ENCODE results near the gene CACNA1C. TPM values are rescaled to one million over a fixed set of nuclear protein-coding genes. Genes with fewer than 3 reads are reported as not detected.

CACNA1C gene
- total RNA-seq, 1 donor from 2014 or later, result 102 TPM

GRCh38 chr12:2642176-2642892, 589.5 kb downstream of the CACNA1C start:
- no peak overlapping the region for H3K4me3 ChIP-seq
- TF ChIP-seq CTCF (IDR thresholded peaks at IDR 0.05), result no peak
- intact Hi-C loops (cut with DNase I), result no loop called here
- H3K36me3 ChIP-seq, result peaks cover 0 to 23% of the 10 kb centered on the region in 2 donors
- H3K27ac ChIP-seq, result no peak overlapping the region
- H3K27me3 ChIP-seq, result no peaks in the 10 kb centered on the region
- peak in 1 of 2 donors; percentile 5 for DNase-seq (ENCODE audit: low spot score in 2 of 2)
- H3K9me3 ChIP-seq, result no peaks in the 10 kb centered on the region
- H3K4me1 ChIP-seq, result peaks cover 12 to 18% of the 10 kb centered on the region in 2 donors

GRCh38 chr12:2642896-2643425, 590.2 kb downstream of the CACNA1C start:
- peaks cover 12 to 18% of the 10 kb centered on the region in 2 donors for H3K4me1 ChIP-seq
- peaks cover 0 to 23% of the 10 kb centered on the region in 2 donors for H3K36me3 ChIP-seq
- DNase-seq (ENCODE audit: low spot score in 2 of 2), result peak in 1 of 2 donors; percentile 27
- TF ChIP-seq CTCF (IDR thresholded peaks at IDR 0.05), result no peak
- intact Hi-C loops (cut with DNase I), result no loop called here
- no peaks in the 10 kb centered on the region for H3K9me3 ChIP-seq
- no peak overlapping the region for H3K27ac ChIP-seq
- H3K27me3 ChIP-seq, result no peaks in the 10 kb centered on the region
- no peak overlapping the region for H3K4me3 ChIP-seq

GRCh38 chr12:2643576-2644135, 590.9 kb downstream of the CACNA1C start:
- Histone ChIP-seq H3K36me3 (peaks cover 0 to 19% of the 10 kb centered on the region in 2 donors), H3K27me3 (no peaks in the 10 kb centered on the region), H3K4me1 (peaks cover 12 to 18% of the 10 kb centered on the region in 2 donors), H3K9me3 (no peaks in the 10 kb centered on the region), H3K4me3 (no peak overlapping the region), H3K27ac (no peak overlapping the region)
- TF ChIP-seq CTCF (IDR thresholded peaks at IDR 0.05), result no peak
- intact Hi-C loops (cut with DNase I), result no loop called here
- DNase-seq (ENCODE audit: low spot score in 2 of 2), result peak in 1 of 2 donors; percentile 42

GRCh38 chr12:2644683-2645405, 592.1 kb downstream of the CACNA1C start:
- DNase-seq (ENCODE audit: low spot score in 2 of 2), result no peak

More at GRCh38 chr12:2644683-2645405, 592.1 kb downstream of the CACNA1C start:
- no peak overlapping the region for H3K4me3 ChIP-seq
- H3K9me3 ChIP-seq, result no peaks in the 10 kb centered on the region
- intact Hi-C loops (cut with DNase I), result no loop called here
- no peak for TF ChIP-seq CTCF (IDR thresholded peaks at IDR 0.05)
- peaks cover 10 to 11% of the 10 kb centered on the region in 2 donors for H3K4me1 ChIP-seq
- H3K36me3 ChIP-seq, result peaks cover 0 to 12% of the 10 kb centered on the region in 2 donors
- no peak overlapping the region for H3K27ac ChIP-seq
- H3K27me3 ChIP-seq, result no peaks in the 10 kb centered on the region
